Fibroblast of mammary gland (primary cell): Measurements from ENCODE around the gene VPS8.

ENCODE experiments used
- DNase-seq: peaks from one replicate; pipeline ENCODE4 v3.0.0-alpha.2; 2010; ENCODE audit warnings: low read depth
- H3K4me3 ChIP-seq: 2 replicates; pipeline ENCODE4 v1.5.1; 2011; ENCODE audit warnings: low read depth, mild to moderate bottlenecking, low read length, moderate library complexity; ENCODE audit not compliant: control insufficient read depth
- TF ChIP-seq, protein P1 (sequence below): conservative IDR thresholded peaks from 2 replicates; pipeline ENCODE4 v1.5.1; 2011; ENCODE audit warnings: low read depth, low read length, inconsistent platforms; ENCODE audit not compliant: control insufficient read depth, insufficient read depth

The VPS8 gene

GRCh38 chr3:184910664-184911063 lies 98.7 kb downstream of the VPS8 start:
- TF ChIP-seq, protein P1, sequence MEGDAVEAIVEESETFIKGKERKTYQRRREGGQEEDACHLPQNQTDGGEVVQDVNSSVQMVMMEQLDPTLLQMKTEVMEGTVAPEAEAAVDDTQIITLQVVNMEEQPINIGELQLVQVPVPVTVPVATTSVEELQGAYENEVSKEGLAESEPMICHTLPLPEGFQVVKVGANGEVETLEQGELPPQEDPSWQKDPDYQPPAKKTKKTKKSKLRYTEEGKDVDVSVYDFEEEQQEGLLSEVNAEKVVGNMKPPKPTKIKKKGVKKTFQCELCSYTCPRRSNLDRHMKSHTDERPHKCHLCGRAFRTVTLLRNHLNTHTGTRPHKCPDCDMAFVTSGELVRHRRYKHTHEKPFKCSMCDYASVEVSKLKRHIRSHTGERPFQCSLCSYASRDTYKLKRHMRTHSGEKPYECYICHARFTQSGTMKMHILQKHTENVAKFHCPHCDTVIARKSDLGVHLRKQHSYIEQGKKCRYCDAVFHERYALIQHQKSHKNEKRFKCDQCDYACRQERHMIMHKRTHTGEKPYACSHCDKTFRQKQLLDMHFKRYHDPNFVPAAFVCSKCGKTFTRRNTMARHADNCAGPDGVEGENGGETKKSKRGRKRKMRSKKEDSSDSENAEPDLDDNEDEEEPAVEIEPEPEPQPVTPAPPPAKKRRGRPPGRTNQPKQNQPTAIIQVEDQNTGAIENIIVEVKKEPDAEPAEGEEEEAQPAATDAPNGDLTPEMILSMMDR, result no peak

GRCh38 chr3:184911570-184911969 lies 99.6 kb downstream of the VPS8 start:
- TF ChIP-seq, protein P1, result no peak
- DNase-seq, result no peak
- H3K4me3 ChIP-seq, result no peak overlapping the region

More at GRCh38 chr3:184910664-184911063, 98.7 kb downstream of the VPS8 start:
- DNase-seq, result no peak
- H3K4me3 ChIP-seq, result no peak overlapping the region

GRCh38 chr3:184912163-184912562 lies 100.2 kb downstream of the VPS8 start:
- H3K4me3 ChIP-seq, result no peak overlapping the region
- TF ChIP-seq, protein P1, result no peak
- DNase-seq, result no peak

GRCh38 chr3:184914628-184915027 lies 102.7 kb downstream of the VPS8 start:
- no peak overlapping the region for H3K4me3 ChIP-seq
- TF ChIP-seq, protein P1, result no peak
- peak; percentile 23 for DNase-seq

DNA sequence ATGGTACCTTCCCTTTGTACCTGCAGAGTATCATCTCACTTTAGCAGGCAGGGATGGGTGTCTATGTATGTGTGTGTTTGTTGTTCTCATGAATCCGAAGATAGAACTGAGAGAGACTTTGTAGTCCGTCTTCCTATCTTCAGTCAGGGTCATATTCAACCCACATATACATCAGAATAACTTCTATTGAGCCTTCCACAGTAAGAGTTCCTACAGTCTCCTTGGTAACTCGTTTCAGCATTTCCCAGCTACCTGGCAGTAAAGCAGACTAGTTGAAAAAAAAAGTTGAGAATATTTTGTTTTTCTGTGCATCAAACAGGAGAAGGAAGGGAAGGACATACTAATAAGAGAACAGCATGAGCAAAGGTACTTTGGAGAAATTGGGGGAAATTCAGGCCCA lies 106.8 kb downstream of the VPS8 start:
- no peak for DNase-seq
- TF ChIP-seq, protein P1, result no peak

DNA sequence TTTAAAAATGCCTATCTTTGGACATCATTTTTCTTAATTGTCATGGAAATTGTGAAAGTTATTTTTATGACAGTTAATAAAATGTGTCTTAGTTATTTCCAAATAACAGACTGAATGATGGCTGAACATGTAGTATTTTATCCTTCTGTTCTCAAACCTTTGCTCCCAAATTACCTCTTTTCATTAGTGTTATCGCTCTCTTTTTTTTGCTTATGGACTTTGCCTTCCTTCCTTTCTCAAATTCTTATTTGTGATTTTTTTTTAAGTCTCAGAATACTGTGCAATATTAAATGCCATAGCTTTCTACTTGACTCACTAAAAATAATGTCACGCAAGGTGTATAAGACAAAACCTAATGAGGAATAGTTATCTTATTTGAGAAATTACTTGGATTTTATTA lies 107.7 kb downstream of the VPS8 start:
- TF ChIP-seq, protein P1, result no peak
- no peak overlapping the region for H3K4me3 ChIP-seq
- no peak for DNase-seq

More for the DNA sequence above, 106.8 kb downstream of the VPS8 start:
- no peak overlapping the region for H3K4me3 ChIP-seq

GRCh38 chr3:184924547-184924946 lies 112.6 kb downstream of the VPS8 start:
- DNase-seq, result no peak
- no peak overlapping the region for H3K4me3 ChIP-seq
- TF ChIP-seq, protein P1, result no peak
